Measurements from ENCODE around the gene LGALSL.

- no peak for TF ChIP-seq CTCF (IDR thresholded peaks at IDR 0.05 in 2 of 3, conservative IDR thresholded peaks at IDR 0.05 in 1 of 3; ENCODE audit: borderline replicate concordance in 1 of 3, insufficient read depth in 1 of 3, low read depth in 2 of 3, low read length in 2 of 3)
- TF ChIP-seq POLR2A (IDR thresholded peaks at IDR 0.05; ENCODE audit: borderline replicate concordance, extremely low read depth, insufficient read depth, insufficient read length), result no peak
- TF ChIP-seq ZNF274 (IDR thresholded peaks at IDR 0.05; ENCODE audit: low read depth, low read length), result no peak
- no peak for TF ChIP-seq SIN3A (IDR thresholded peaks at IDR 0.05; ENCODE audit: low read depth)
- TF ChIP-seq SP1 (IDR thresholded peaks at IDR 0.05; ENCODE audit: low read depth), result no peak
- TF ChIP-seq TCF7L2 (IDR thresholded peaks at IDR 0.05; ENCODE audit: borderline replicate concordance, extremely low read depth, insufficient read depth, insufficient read length), result no peak
- no peak for TF ChIP-seq EGR1 (IDR thresholded peaks at IDR 0.05; ENCODE audit: low read depth)
- TF ChIP-seq POLR2AphosphoS5 (IDR thresholded peaks at IDR 0.05; ENCODE audit: low read depth, low read length), result no peak
- TF ChIP-seq ZBTB33 (IDR thresholded peaks at IDR 0.05; ENCODE audit: extremely low read depth, insufficient replicate concordance, low read length), result no peak
Observed at GRCh38 chr2:64412671-64413070, 41.3 kb upstream of the LGALSL start.

Data from HCT116 (cell line).